ENCODE measurements around the gene SLC26A6. TPM values are rescaled to one million over a fixed set of nuclear protein-coding genes. Genes with fewer than 3 reads are reported as not detected.

SLC26A6 gene
- total and polyA plus RNA-seq, 2 donors, result 8.0 to 12.9 TPM

DNA sequence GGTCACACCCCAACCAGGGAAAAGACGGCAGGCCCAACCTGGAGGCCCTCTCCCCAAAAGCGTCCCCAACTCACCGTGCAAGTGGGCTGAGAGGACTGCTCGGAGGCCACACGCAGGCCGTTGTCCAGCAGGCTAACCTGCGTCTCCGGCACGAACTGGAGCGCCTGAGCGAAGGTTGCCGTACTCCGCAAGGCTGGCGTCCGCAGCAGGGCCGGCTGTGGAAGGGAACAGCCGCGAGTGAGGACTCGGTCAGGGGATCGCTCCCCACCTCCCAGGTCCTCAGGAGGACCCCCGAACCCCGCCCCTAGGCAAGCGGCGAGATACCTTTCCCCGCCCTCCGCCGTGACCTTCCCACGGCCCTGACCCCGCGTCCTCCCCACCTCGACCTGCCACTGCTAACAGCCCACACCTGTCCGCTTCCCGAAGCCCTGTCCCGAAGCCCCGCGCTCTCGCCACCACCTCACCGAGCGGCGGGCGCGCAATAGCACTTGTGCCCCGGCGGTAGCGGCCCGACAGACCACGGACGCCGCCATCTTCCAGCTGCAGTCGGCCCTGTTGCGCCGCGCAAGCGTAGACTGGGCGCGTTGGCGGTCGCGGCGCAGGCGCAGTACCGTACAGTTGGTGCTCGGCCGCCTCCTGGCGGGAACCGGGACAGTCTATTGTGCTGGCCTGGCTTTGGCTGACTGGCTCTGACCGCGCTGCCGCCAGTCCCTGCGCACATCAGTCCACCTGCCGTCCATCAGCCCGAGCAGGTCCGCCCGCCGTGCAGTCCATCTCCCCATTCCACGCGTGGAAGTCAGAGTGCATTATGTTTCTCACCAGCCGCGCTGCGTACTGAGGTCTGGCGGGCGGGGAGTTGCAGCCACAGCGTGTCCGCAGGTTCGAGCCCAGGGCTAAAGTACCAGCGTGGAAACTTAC lies 25.9 kb downstream of the SLC26A6 start, which contains the start of gene UQCRC1:
Gene UQCRC1, minus strand, starts transcription at position 559 of the 918 bp plus-strand sequence. Its CDS starts 26 bp downstream, at position 533.
- Histone ChIP-seq H3K4me3 (ENCODE audit: low read depth, low read length) (peak within 1 kb of the TSS; percentile 75), H3K36me3 (ENCODE audit: insufficient read depth) (peaks cover 2% of the 10 kb centered on the region), H3K27ac (ENCODE audit: low read depth) (peak within 1 kb of the TSS; percentile 88), H3K4me1 (ENCODE audit: insufficient read depth) (no peaks in the 10 kb centered on the region)
- peak; percentile 59 for DNase-seq (ENCODE audit: extremely low spot score)
- WGBS, result 2% methylated on average over 86 of the region's 86 CpGs

DNA sequence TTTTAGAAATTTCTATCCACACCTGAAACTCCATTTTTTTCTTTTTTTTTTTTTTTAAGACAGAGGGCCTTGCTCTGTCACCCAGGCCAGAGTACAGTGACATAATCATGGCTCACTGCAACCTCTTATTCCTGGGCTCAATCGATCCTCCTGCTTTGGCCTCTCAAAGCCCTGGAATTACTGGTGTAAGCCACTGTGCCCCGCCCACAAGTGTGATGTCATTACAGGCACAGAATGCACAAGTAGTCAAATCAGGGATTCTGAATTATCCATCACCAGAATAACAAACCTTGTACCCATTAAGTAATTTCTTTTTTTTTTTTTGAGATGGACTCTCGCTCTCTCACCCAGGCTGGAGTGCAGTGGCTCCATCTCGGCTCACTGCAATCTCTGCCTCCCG lies 27.7 kb downstream of the SLC26A6 start:
- Histone ChIP-seq H3K27ac (ENCODE audit: low read depth) (no peak overlapping the region), H3K4me1 (ENCODE audit: insufficient read depth) (no peaks in the 10 kb centered on the region), H3K36me3 (ENCODE audit: insufficient read depth) (peaks cover 5% of the 10 kb centered on the region), H3K4me3 (ENCODE audit: low read depth, low read length) (no peak overlapping the region)
- no peak for DNase-seq (ENCODE audit: extremely low spot score)
- WGBS, result 94% methylated on average over 5 of the region's 5 CpGs

DNA sequence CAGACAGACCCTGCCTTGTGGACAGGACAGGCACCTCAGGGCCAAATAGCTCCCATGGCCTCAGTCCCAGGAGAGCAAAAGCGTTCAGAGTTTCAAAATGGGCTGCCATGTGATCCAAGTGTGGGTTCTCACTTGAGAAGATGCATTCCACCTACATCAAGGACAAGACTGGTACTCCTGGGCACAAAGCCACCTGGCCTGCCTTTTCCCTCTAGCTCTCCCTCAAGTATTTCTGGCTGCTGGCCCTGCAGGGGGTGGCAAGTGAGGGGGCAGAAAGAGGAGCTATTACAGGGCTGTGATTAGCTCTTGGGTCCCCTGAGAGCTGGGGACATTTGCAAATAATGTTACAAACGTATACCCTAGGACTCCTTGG lies 33.7 kb downstream of the SLC26A6 start:
- Histone ChIP-seq H3K36me3 (ENCODE audit: insufficient read depth) (peaks cover 6% of the 10 kb centered on the region), H3K4me1 (ENCODE audit: insufficient read depth) (no peaks in the 10 kb centered on the region), H3K27ac (ENCODE audit: low read depth) (no peak overlapping the region), H3K4me3 (ENCODE audit: low read depth, low read length) (no peak overlapping the region)
- WGBS, result 78% methylated on average over 2 of the region's 2 CpGs
- no peak for DNase-seq (ENCODE audit: extremely low spot score)

DNA sequence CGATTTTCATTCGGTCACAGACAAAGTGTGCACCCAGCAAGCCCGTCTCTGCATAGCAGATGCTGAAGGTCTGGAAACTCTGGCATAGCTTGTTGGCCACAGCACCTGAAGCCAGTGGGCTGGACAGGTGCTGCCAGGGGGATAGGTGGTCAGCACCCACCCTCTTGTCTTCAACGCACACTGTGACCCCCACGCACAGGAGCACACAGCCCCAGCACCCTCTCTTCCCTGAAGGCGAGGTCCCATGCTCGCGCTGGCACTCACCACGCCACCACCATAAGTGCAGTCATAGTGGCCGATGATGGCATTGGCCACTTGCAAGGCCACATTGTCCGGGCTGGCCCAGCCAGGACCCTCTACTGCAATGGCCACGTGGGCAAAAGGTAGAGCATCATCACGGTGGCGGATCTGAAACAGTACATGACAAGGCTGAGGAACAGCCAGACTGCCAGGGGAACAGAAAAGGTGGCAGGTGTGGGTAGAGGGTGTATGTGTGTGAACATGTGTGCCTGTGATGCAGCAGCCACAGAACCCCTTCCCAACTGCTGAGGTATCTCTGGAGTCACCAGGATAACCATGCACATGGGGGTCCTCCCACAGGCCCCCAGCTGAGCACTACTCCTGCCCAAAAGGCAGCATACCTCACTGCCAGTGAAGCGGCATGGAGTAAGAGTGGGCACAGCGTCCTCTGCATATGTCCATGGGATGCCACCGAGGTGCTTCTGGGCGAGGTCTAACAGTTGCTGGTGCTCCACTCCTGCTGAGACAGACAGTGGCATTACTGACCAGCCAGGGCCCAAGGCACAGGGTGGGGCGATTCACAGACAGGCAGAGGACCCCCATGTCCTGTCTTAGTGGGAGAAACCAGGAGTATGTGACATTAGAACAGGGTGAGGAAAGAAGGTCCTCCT lies 34.3 kb downstream of the SLC26A6 start:
- Histone ChIP-seq H3K36me3 (ENCODE audit: insufficient read depth) (peaks cover 6% of the 10 kb centered on the region), H3K27ac (ENCODE audit: low read depth) (no peak overlapping the region)
- 93% methylated on average over 19 of the region's 19 CpGs for WGBS

DNA sequence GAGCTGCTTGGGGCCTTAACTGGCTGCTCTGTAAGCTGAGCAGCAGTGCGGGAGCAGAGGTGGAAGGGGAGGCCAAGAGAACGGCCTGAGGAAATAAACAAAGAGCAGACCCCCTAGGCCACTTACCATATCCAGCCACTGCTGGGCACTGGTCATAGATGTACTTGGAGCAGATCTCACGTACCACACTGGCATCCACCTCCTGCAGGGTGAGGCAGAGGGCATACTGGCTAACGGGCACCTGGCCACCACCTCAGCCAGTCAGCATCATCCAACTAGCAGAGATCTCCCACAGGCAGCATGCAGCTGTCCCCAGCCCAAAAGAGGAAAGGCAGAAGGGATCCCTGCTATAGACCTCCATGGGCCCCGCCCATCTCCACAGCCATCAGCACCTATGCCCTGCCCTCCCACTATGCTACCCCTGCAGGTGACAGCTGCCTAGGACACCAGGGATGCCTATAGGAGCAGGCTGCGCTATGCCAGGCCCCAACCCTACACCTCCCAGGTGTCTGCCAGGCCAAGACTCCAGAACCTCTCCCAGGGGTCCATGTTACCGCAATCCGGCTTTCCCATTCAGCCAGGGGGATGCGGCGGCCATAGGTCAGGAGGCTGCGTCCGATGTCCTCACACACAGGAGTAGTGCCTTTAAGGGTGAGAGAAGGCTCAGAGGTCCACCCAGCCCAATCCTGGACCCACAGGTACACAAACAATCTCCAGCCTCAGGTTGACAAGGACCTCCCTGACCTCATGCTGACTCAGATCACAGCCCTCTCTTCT lies 35.6 kb downstream of the SLC26A6 start:
- Histone ChIP-seq H3K4me1 (ENCODE audit: insufficient read depth) (no peaks in the 10 kb centered on the region), H3K4me3 (ENCODE audit: low read depth, low read length) (no peak overlapping the region), H3K27ac (ENCODE audit: low read depth) (peak overlapping the region; percentile 51), H3K36me3 (ENCODE audit: insufficient read depth) (peaks cover 4% of the 10 kb centered on the region)
- WGBS, result 90% methylated on average over 12 of the region's 12 CpGs
- no peak for DNase-seq (ENCODE audit: extremely low spot score)

More for the DNA sequence above, 34.3 kb downstream of the SLC26A6 start:
- no peak for DNase-seq (ENCODE audit: extremely low spot score)
- no peaks in the 10 kb centered on the region for H3K4me1 ChIP-seq (ENCODE audit: insufficient read depth)
- H3K4me3 ChIP-seq (ENCODE audit: low read depth, low read length), result no peak overlapping the region

DNA sequence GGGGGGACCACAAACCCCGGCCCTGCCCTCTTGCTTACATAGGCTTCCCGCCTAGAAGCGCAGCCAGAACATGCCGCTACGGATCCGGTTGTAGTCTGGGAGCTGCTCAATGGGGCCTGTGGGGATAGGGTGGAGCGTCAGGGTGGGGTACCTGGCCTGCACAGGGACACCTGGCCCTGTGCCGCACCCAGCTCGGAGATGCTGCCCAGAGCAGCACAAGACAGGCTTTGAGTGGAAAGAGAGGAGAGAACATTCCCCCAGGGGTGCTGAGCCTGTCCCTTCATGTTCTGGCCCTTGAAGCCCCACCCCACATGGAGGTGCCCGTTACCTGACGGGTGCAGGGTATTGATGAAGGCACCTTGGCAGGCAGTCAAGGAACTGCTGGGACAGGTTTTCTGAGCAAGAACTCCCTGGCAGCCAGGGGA lies 36.2 kb downstream of the SLC26A6 start:
- Histone ChIP-seq H3K36me3 (ENCODE audit: insufficient read depth) (peaks cover 4% of the 10 kb centered on the region), H3K4me3 (ENCODE audit: low read depth, low read length) (no peak overlapping the region), H3K27ac (ENCODE audit: low read depth) (peak overlapping the region; percentile 51), H3K4me1 (ENCODE audit: insufficient read depth) (no peaks in the 10 kb centered on the region)
- 54% methylated on average over 11 of the region's 11 CpGs for WGBS
- DNase-seq (ENCODE audit: extremely low spot score), result peak; percentile 65

DNA sequence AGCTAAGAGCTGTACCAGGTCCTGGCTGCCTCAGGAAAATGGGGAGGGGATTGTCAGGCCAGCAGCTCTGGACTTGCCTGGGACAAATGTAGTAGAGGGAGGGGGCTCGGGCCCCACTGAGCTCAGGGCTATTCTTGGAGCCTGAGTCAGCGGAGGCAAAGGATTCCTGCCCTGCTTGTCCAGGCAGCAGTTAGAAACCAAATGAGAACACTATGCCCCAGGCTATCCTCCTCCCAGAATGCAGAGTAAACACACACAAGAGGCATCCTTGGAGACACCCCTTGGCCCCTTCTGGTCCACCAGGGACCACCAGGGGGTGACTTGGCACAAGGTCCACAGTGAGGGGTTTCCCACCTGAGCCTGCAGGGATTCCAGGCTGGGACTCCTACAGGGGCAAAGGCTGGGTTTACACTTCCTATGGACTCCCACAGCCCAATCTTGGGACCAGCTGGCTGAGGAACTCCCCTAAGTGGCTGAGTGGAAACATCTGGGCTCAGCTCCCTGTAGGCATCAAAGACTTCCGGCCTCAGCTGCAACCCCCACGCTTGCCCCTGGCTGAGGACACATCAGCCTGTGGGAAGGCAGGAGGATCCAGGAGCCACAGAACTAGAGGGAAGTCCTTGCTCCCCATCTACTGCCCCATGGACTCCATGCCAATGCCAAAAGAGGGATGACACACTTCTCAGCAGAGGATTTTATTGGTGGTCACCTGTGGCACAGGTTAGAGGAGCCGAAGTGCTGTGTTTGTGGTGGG lies 36.8 kb downstream of the SLC26A6 start:
- peaks cover 4% of the 10 kb centered on the region for H3K36me3 ChIP-seq (ENCODE audit: insufficient read depth)
- no peaks in the 10 kb centered on the region for H3K4me1 ChIP-seq (ENCODE audit: insufficient read depth)
- H3K4me3 ChIP-seq (ENCODE audit: low read depth, low read length), result no peak overlapping the region
- H3K27ac ChIP-seq (ENCODE audit: low read depth), result peak overlapping the region; percentile 69
- peak; percentile 75 for DNase-seq (ENCODE audit: extremely low spot score)
- 21% methylated on average over 5 of the region's 5 CpGs for WGBS

DNA sequence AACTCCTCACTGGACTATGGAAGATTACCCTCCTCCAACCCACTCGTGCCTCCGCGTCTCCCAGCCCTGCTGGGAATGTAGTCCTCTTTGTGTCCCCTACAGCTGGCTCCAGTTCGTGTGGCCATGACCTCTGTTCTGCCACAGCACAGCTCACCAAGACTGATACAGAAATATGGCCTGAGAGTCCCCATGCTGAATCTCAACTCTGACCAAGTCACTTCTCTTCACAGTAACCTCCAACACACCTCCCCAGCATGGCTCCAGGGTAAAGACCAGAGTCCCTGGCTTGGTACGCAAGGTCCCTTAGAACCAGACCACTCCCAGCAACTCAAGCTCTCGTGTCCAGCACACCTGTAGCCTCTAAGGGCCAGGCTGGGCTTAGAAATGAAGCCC lies 37.9 kb downstream of the SLC26A6 start:
- H3K4me3 ChIP-seq (ENCODE audit: low read depth, low read length), result no peak overlapping the region
- peak overlapping the region; percentile 69 for H3K27ac ChIP-seq (ENCODE audit: low read depth)
- no peaks in the 10 kb centered on the region for H3K4me1 ChIP-seq (ENCODE audit: insufficient read depth)
- no peak for DNase-seq (ENCODE audit: extremely low spot score)
- WGBS, result 89% methylated on average over 6 of the region's 6 CpGs
- H3K36me3 ChIP-seq (ENCODE audit: insufficient read depth), result peaks cover 1% of the 10 kb centered on the region

DNA sequence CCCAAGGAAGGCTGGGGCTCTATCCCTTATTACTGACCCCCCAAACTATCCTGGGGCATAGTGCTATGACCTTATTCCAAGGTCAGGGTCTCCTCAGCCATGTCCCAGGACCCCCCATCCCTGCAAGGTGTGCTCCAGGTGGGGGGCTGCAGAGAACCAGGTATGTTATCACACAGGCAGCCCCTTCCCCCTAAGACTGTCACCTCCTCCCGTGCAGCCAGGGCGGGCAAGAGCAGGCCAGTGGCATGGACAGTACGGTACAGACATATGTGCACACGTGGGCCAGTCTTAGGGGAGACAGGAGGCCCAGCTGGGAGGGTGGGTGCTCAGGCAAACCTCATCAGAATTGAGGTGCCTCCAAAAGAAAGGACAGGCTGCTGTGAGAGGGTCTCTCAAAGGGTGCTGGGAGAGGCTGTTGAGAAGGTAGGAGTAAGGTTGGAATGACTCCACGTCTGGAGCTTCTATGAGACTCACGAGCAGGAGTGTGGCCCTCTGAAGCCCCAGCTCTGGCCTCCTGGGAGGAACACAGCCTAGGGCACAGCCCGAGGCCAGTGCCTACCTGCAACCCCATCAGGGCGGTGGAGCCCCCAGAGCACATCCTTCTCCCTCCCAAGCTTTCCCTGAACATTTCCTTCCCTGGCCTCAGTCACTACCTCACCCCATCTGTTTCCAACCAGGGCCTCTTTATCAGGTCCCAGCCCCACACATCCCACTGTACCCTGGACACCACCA lies 38.4 kb downstream of the SLC26A6 start:
- no peaks in the 10 kb centered on the region for H3K4me1 ChIP-seq (ENCODE audit: insufficient read depth)
- DNase-seq (ENCODE audit: extremely low spot score), result no peak
- H3K36me3 ChIP-seq (ENCODE audit: insufficient read depth), result peaks cover 1% of the 10 kb centered on the region
- no peak overlapping the region for H3K4me3 ChIP-seq (ENCODE audit: low read depth, low read length)
- 74% methylated on average over 8 of the region's 8 CpGs for WGBS
- peak overlapping the region; percentile 69 for H3K27ac ChIP-seq (ENCODE audit: low read depth)

DNA sequence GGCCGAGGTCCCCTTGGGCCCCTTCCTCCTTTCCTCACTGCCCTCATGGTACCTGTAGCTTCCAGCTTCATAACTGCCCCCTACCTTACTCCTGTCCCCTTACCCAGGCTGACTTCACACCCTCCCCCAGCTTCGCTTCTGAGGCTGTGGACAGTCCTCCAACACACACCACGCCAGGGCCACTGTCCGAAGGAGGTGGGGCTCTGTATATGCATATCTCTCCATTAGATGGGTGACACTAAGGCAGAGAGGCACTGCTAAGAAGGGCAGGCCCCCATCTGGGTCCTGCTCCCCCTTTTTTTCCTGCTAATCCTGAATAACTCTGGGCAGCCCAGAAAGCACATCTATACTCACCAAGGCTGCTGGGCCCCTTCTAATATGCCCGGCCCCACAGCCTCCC lies 39.1 kb downstream of the SLC26A6 start:
- 77% methylated on average over 5 of the region's 5 CpGs for WGBS
- Histone ChIP-seq H3K4me3 (ENCODE audit: low read depth, low read length) (no peak overlapping the region), H3K36me3 (ENCODE audit: insufficient read depth) (peaks cover 1% of the 10 kb centered on the region), H3K27ac (ENCODE audit: low read depth) (peak overlapping the region; percentile 39), H3K4me1 (ENCODE audit: insufficient read depth) (no peaks in the 10 kb centered on the region)
- DNase-seq (ENCODE audit: extremely low spot score), result no peak

DNA sequence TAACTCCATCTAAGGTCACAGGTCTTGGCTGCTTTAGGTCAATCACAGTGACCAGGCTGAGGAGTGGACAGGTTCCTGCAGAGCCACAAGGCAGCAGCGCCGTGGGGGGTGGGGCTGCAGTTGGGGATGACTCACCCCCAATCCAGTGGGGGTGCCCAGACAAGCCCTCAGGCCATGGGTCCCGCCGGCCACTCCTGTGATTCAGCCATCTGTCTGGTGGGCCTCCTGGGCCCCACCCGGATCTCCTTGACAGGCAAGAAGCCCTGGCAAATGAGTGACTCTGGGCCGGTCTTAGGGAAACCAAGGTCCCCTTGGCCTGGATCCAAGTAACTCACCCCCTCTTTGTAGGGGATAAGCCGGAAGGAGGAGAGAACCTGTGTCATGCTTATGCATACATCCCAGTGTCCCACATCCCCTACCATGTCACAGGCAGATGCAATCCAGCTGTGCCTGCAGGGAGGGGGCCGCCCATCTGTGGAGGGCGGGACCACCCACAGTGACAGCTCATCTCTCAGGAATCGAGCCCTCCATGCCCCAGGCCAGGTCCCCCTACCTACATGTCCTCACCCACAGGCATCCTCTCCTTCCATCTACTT lies 39.6 kb downstream of the SLC26A6 start:
- Histone ChIP-seq H3K27ac (ENCODE audit: low read depth) (peak overlapping the region; percentile 39), H3K36me3 (ENCODE audit: insufficient read depth) (peaks cover 1% of the 10 kb centered on the region), H3K4me3 (ENCODE audit: low read depth, low read length) (no peak overlapping the region), H3K4me1 (ENCODE audit: insufficient read depth) (no peaks in the 10 kb centered on the region)
- 22% methylated on average over 10 of the region's 10 CpGs for WGBS
- peak; percentile 28 for DNase-seq (ENCODE audit: extremely low spot score)

DNA sequence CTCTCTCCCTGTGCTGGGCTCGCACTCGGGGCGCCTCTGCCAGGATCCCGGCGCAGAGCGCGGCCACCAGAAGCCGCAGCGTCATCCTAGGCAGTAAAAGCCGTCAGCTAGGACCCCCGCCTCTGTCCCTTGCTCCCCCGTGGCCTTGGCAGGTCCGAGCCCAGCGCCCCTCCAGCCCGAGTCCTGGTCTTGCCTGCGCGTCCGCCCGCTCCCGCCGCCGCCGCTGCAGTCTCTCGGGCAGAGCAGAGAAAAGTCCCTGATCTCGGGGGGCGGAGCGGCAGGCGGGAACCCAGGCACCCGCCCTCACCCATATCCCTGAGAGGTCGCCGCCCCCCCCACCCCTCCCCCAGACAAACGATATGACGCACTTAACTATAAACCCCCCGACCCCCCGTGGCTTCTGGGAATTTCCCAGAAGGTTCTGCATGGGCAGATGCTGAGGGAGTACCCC lies 40.2 kb downstream of the SLC26A6 start, which contains the start of gene COL7A1:
Gene COL7A1, minus strand, starts transcription at position 255 of the 451 bp plus-strand sequence. Its CDS starts 170 bp downstream, at position 85.
- 9% methylated on average over 35 of the region's 35 CpGs for WGBS
- Histone ChIP-seq H3K36me3 (ENCODE audit: insufficient read depth) (peaks cover 1% of the 10 kb centered on the region), H3K4me1 (ENCODE audit: insufficient read depth) (no peaks in the 10 kb centered on the region), H3K27ac (ENCODE audit: low read depth) (peak within 1 kb of the TSS; percentile 39), H3K4me3 (ENCODE audit: low read depth, low read length) (peak within 1 kb of the TSS; percentile 38)
- no peak for DNase-seq (ENCODE audit: extremely low spot score)
